Chondrocyte (in vitro differentiated cells): ENCODE measurements around the gene ABHD4. TPM values are rescaled to one million over a fixed set of nuclear protein-coding genes. Genes with fewer than 3 reads are reported as not detected.

Experiments
- DNase-seq: peaks from one replicate; pipeline ENCODE4 v3.0.0; 2021; ENCODE audit warnings: mixed read lengths, low spot score
- H3K27ac Mint-ChIP-seq: one replicate; pipeline ENCODE4 v1.8.0; 2021; ENCODE audit warnings: mild to moderate bottlenecking, moderate library complexity, mixed read lengths; ENCODE audit not compliant: unreplicated experiment
- H3K27me3 Mint-ChIP-seq: 2 replicates; pipeline ENCODE4 v1.8.0; 2021; ENCODE audit warnings: low read depth, mixed read lengths
- H3K36me3 Mint-ChIP-seq: 2 replicates; pipeline ENCODE4 v1.8.0; 2021; ENCODE audit warnings: low read depth, mixed read lengths
- H3K4me1 Mint-ChIP-seq: 2 replicates; pipeline ENCODE4 v1.8.0; 2021; ENCODE audit warnings: low read depth, mild to moderate bottlenecking, mixed read lengths
- H3K4me3 Mint-ChIP-seq: one replicate; pipeline ENCODE4 v1.8.0; 2021; ENCODE audit warnings: mild to moderate bottlenecking, moderate library complexity, mixed read lengths; ENCODE audit not compliant: unreplicated experiment
- H3K9me3 Mint-ChIP-seq: 2 replicates; pipeline ENCODE4 v1.8.0; 2021; ENCODE audit warnings: low read depth, mixed read lengths
- CTCF ChIP-seq: fragments of 200-600 bp; sonication (generic); IDR thresholded peaks from 2 replicates; pipeline ENCODE4 v1.5.0; 2021; ENCODE audit warnings: antibody characterized with exemption, mild to moderate bottlenecking, moderate library complexity
- total RNA-seq: library from RNA; stranded (reverse); gene quantifications from 3 replicates; pipeline ENCODE4 v1.2.1, GENCODE V29; 2021

Gene ABHD4
- total RNA-seq, 1 donor from 2014 or later, result 88.0 TPM

- Mint-ChIP-seq H3K9me3 (no peaks in the 10 kb centered on the region), H3K4me3 (no peak overlapping the region)
Measured at GRCh38 chr14:22660654-22661053, 62.6 kb downstream of the ABHD4 start.

More at GRCh38 chr14:22660654-22661053, 62.6 kb downstream of the ABHD4 start:
- H3K27ac Mint-ChIP-seq, result no peak overlapping the region
- no peak for DNase-seq
- no peaks in the 10 kb centered on the region for H3K36me3 Mint-ChIP-seq
- no peaks in the 10 kb centered on the region for H3K27me3 Mint-ChIP-seq
- peaks cover 44% of the 10 kb centered on the region for H3K4me1 Mint-ChIP-seq
- no peak for TF ChIP-seq CTCF

Other genes starting within 250 kb of the ABHD4 start
- gene DAD1, start 9.1 kb upstream of the ABHD4 start, total RNA-seq, result 248 to 266 TPM (median 253 TPM) in 3 replicates
- gene OR6J1, start 46.1 kb downstream of the ABHD4 start, total RNA-seq, result not detected in 3 replicates
- gene OXA1L, start 168.4 kb downstream of the ABHD4 start, total RNA-seq, result 75.7 to 78.1 TPM (median 77.2 TPM) in 3 replicates
- 0.46 to 1.5 TPM (median 1.5 TPM) in 3 replicates for gene SLC7A7, start 217.1 kb downstream of the ABHD4 start, total RNA-seq
- 71.5 to 93.2 TPM (median 74.7 TPM) in 3 replicates for gene MRPL52, start 231.6 kb downstream of the ABHD4 start, total RNA-seq
- gene MMP14, start 238.3 kb downstream of the ABHD4 start, total RNA-seq, result 486 to 1,030 TPM (median 987 TPM) in 3 replicates